EL (cell line): ENCODE results near the gene EP400.
"Not testable (repeated sequence)": the region's sequence is repeated elsewhere in the genome, so short reads cannot be mapped to it uniquely, and the experiment has no call there.

Source experiments
- DNase-seq: peaks from one replicate; pipeline ENCODE4 v3.0.0-alpha.2; 2016

EP400 gene

GRCh38 chr12:132102297-132102696, 152.6 kb downstream of the EP400 start:
- DNase-seq: no peak

- not testable (repeated sequence) for DNase-seq
Observed at GRCh38 chr12:132103072-132103471, 153.3 kb downstream of the EP400 start.

- DNase-seq: no peak
Observed at GRCh38 chr12:132103542-132104308, 154.0 kb downstream of the EP400 start.

GRCh38 chr12:132105467-132105866, 155.7 kb downstream of the EP400 start:
- DNase-seq: no peak

- DNase-seq: peak; percentile 79
Observed at GRCh38 chr12:132106921-132107320, 157.2 kb downstream of the EP400 start.

GRCh38 chr12:132108211-132108832, 158.6 kb downstream of the EP400 start:
- DNase-seq: no peak

- DNase-seq: no peak
Observed at GRCh38 chr12:132109741-132110140, 160.0 kb downstream of the EP400 start.

- no peak for DNase-seq
Observed at GRCh38 chr12:132110677-132111076, 160.9 kb downstream of the EP400 start.

GRCh38 chr12:132111654-132112304, 162.0 kb downstream of the EP400 start:
- no peak for DNase-seq

GRCh38 chr12:132114667-132115066, 164.9 kb downstream of the EP400 start:
- DNase-seq: no peak

- DNase-seq: no peak
Observed at GRCh38 chr12:132115500-132115899, 165.8 kb downstream of the EP400 start.

GRCh38 chr12:132116709-132117557, 167.2 kb downstream of the EP400 start:
- DNase-seq: no peak

- no peak for DNase-seq
Observed at GRCh38 chr12:132117558-132117875, 167.8 kb downstream of the EP400 start.

GRCh38 chr12:132118876-132119275, 169.1 kb downstream of the EP400 start:
- no peak for DNase-seq

- no peak for DNase-seq
Observed at GRCh38 chr12:132121283-132121682, 171.5 kb downstream of the EP400 start.

- DNase-seq: no peak
Observed at GRCh38 chr12:132123970-132124765, 174.4 kb downstream of the EP400 start.

GRCh38 chr12:132124766-132125425, 175.2 kb downstream of the EP400 start:
- no peak for DNase-seq

- no peak for DNase-seq
Observed at GRCh38 chr12:132125736-132126135, 176.0 kb downstream of the EP400 start.

- no peak for DNase-seq
Observed at GRCh38 chr12:132127041-132127440, 177.3 kb downstream of the EP400 start.

- no peak for DNase-seq
Observed at GRCh38 chr12:132129007-132129406, 179.3 kb downstream of the EP400 start.

- DNase-seq: no peak
Observed at GRCh38 chr12:132130690-132131089, 180.9 kb downstream of the EP400 start.
